Urinary bladder (tissue), 4 donors: ENCODE results near the gene ZNF385D. TPM values are rescaled to one million over a fixed set of nuclear protein-coding genes. Genes with fewer than 3 reads are reported as not detected.

ENCODE experiments used
- DNase-seq: peaks from one replicate; pipeline ENCODE4 v3.0.0-alpha.2; 2015; ENCODE audit errors: extremely low spot score
- H3K27ac ChIP-seq: one replicate; pipeline ENCODE4 v1.5.1; 2013; ENCODE audit warnings: low read depth, mild to moderate bottlenecking, moderate library complexity
- H3K36me3 ChIP-seq: one replicate; pipeline ENCODE4 v1.6.1; 2013; ENCODE audit warnings: mild to moderate bottlenecking, moderate library complexity; ENCODE audit not compliant: insufficient read depth
- H3K4me1 ChIP-seq: one replicate; pipeline ENCODE4 v1.6.1; 2013; ENCODE audit warnings: mild to moderate bottlenecking, moderate library complexity; ENCODE audit not compliant: insufficient read depth
- H3K4me3 ChIP-seq: one replicate; pipeline ENCODE4 v1.5.1; 2013; ENCODE audit warnings: low read depth, low read length
- WGBS: extraction: QIAGEN DNeasy Blood & Tissue Kit; methylation state at CpG from one replicate; pipeline ENCODE4 v1.1.7; 2013; 5-methylcytosine and 5-hydroxymethylcytosine counted together
- polyA plus RNA-seq: library from polyadenylated mRNA; stranded (reverse); fragments of 200-250 nt; gene quantifications from one replicate; pipeline ENCODE4 v1.2.3, GENCODE V29; 2013
- total RNA-seq: library from RNA; depleted of rRNA; stranded (reverse); fragments of >200 nt; gene quantifications from one replicate; pipeline ENCODE4 v1.2.3, GENCODE V29; 2014
- donor health status: healthy with polysubstance abuse.
- donor health status: healthy.

Gene ZNF385D
- total and polyA plus RNA-seq, 2 donors, result 2.4 to 46.2 TPM

GRCh38 chr3:21644268-21644667 lies 106.7 kb downstream of the ZNF385D start:
- H3K27ac ChIP-seq, result no peak overlapping the region
- 86% methylated on average over 2 of the region's 2 CpGs for WGBS

GRCh38 chr3:21643752-21644151 lies 107.3 kb downstream of the ZNF385D start:
- no peaks in the 10 kb centered on the region for H3K4me1 ChIP-seq
- WGBS, result 74% methylated on average over 2 of the region's 2 CpGs
- no peak overlapping the region for H3K4me3 ChIP-seq
- DNase-seq, result no peak
- H3K27ac ChIP-seq, result no peak overlapping the region
- H3K36me3 ChIP-seq, result no peaks in the 10 kb centered on the region

More at GRCh38 chr3:21644268-21644667, 106.7 kb downstream of the ZNF385D start:
- Histone ChIP-seq H3K4me3 (no peak overlapping the region), H3K4me1 (no peaks in the 10 kb centered on the region), H3K36me3 (no peaks in the 10 kb centered on the region)
- no peak for DNase-seq

GRCh38 chr3:21642433-21642832 lies 108.6 kb downstream of the ZNF385D start:
- DNase-seq, result no peak
- 87% methylated on average over 3 of the region's 3 CpGs for WGBS
- H3K4me3 ChIP-seq, result no peak overlapping the region
- no peak overlapping the region for H3K27ac ChIP-seq
- H3K36me3 ChIP-seq, result no peaks in the 10 kb centered on the region
- no peaks in the 10 kb centered on the region for H3K4me1 ChIP-seq

DNA sequence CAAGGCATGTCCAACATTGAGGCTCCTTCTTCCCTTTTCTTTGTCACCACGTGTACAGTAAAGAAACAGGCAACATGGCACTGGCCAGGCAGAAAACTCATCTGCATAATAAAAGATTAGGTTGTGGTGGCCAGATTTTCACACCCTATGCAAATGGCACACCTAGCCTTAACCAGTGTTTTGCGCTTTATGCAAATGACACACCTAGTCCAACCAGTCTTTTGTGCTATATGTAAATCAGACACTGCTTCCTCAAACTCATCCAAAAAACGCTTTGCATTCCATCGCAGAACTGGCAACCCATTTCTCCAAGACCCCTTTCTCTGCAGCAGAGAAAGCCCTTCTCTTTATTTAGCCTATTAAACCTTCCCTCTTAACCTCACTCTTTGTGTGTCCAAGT lies 109.1 kb downstream of the ZNF385D start:
- Histone ChIP-seq H3K4me3 (no peak overlapping the region), H3K36me3 (no peaks in the 10 kb centered on the region), H3K4me1 (no peaks in the 10 kb centered on the region), H3K27ac (no peak overlapping the region)
- no peak for DNase-seq
- WGBS, result 86% methylated on average over 4 of the region's 4 CpGs

DNA sequence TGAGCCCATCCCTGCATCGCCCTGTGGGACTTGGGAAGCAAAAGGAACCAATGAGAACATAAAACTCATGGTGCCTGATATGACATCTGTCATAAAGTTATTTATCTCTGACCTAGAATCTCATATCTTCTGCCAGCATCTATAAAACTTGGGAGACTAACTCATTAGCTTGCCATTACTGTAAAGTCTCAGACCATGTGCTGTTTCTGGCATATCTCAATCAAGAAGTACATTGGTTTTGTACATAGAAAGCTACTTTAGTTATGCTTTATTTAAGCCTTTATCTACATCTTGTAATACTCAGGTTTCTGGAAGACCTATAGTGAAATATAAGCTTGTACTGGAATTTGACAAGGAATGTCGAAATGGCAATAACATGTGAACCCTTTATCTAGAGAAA lies 112.5 kb downstream of the ZNF385D start:
- no peak for DNase-seq
- Histone ChIP-seq H3K4me3 (no peak overlapping the region), H3K36me3 (no peaks in the 10 kb centered on the region), H3K27ac (no peak overlapping the region), H3K4me1 (no peaks in the 10 kb centered on the region)
- WGBS, result 84% methylated on average over 2 of the region's 2 CpGs

DNA sequence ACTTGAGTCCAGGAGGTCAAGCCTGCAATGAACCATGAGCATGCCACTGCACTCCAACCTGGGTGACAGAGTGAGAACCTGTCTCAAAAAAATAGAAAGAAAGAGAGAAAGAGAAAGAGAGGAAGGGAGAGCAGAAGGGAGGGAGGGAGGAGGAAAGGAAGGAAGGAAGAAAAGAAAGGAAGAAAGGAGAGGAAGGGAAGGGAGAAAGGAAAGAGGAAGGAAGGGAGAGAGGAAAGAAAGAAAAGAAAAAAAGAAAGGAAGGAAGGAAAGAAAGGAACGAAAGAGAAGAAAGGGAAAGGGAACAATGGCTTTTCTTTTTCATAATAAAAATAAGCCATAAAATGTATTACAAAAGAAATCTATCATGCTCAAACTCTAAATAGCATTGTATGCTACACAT lies 116.9 kb downstream of the ZNF385D start:
- Histone ChIP-seq H3K27ac (no peak overlapping the region), H3K4me3 (no peak overlapping the region), H3K36me3 (no peaks in the 10 kb centered on the region), H3K4me1 (no peaks in the 10 kb centered on the region)
- no peak for DNase-seq
- 93% methylated on average over 1 of the region's 1 CpG for WGBS

- no peak overlapping the region for H3K4me3 ChIP-seq
- WGBS, result 75% methylated on average over 4 of the region's 4 CpGs
These were observed 126.5 kb downstream of the ZNF385D start for GRCh38 chr3:21624524-21624923.

DNA sequence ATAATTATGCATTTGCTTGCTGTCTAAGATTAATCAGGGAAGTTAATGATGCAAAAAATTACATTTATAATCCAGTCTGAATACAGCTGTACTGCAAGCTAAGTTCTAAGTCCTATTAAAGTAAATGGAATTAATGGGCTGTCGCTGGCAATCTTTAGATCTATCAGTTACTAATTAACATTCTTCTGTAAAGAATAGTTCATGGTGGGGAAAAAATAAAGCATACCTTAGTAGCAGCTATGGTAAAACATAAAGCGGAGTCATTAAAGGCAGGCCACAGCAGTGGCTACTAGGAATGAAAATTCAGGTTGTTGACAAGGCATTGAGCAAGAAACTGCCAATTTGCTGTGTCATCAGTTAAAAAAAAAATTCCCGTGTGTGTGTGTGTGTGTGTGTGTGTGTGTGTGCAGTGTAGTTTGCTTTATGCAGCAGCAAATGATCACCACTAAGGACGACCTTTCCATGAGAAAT lies 129.8 kb downstream of the ZNF385D start:
- no peak for DNase-seq
- no peaks in the 10 kb centered on the region for H3K36me3 ChIP-seq
- H3K27ac ChIP-seq, result no peak overlapping the region
- H3K4me3 ChIP-seq, result no peak overlapping the region
- 70% methylated on average over 4 of the region's 4 CpGs for WGBS
- H3K4me1 ChIP-seq, result no peaks in the 10 kb centered on the region

More at GRCh38 chr3:21624524-21624923, 126.5 kb downstream of the ZNF385D start:
- DNase-seq, result no peak
- H3K27ac ChIP-seq, result no peak overlapping the region
- H3K36me3 ChIP-seq, result no peaks in the 10 kb centered on the region
- no peaks in the 10 kb centered on the region for H3K4me1 ChIP-seq

DNA sequence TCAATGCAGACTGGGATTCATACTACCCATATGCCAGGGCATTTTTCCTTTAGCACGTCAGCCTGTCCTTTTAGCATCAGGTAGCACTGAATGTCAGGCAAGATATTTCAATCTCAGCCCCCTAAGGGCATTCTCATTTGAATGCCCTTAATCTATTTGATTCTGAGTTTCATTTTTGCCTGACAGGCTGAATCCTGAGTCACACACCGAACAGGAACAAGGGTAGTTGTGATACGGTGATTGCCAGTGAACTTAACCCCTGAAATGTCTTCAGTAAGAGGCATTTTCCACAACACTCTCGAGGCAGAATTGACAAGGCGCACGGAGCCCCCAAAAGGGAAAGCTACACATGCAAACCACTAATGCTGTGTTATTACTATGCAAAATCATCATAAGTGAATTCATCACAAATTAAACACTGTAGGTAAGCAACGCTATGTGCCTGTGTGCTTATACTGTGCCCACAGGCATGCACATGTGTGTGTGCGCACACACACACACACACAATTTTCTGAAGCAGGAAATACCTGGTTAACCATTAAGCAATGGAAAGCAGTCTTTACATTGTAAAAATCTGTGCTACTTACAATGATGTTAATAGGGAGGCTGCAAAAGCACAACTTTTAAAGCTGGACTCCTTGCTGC lies 130.4 kb downstream of the ZNF385D start:
- H3K4me1 ChIP-seq, result no peaks in the 10 kb centered on the region
- no peaks in the 10 kb centered on the region for H3K36me3 ChIP-seq
- H3K27ac ChIP-seq, result no peak overlapping the region
- 78% methylated on average over 8 of the region's 8 CpGs for WGBS
- no peak for DNase-seq
- H3K4me3 ChIP-seq, result no peak overlapping the region

DNA sequence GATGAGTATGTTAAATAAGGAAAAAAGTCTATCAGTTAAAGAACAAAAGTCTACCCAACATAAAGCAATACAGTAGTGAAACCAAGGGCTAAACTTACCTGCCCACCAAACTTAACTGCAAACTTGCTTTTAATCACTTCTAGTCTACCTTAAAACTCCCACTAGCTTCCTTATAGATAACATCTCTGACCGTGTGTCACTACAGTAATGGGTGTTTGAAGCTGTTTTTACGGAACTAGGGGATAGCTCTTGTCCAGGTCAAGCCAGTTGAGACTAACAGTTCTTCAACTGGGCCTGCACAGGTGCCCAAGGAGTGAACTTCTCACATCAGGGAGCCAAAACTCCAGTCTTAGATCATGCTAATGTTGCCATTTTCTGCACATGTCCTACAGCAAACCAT lies 132.3 kb downstream of the ZNF385D start:
- no peak overlapping the region for H3K4me3 ChIP-seq
- H3K36me3 ChIP-seq, result no peaks in the 10 kb centered on the region
- DNase-seq, result no peak
- 72% methylated on average over 2 of the region's 2 CpGs for WGBS
- H3K4me1 ChIP-seq, result no peaks in the 10 kb centered on the region
- no peak overlapping the region for H3K27ac ChIP-seq

- DNase-seq, result no peak
- no peak overlapping the region for H3K4me3 ChIP-seq
- H3K27ac ChIP-seq, result no peak overlapping the region
- no peaks in the 10 kb centered on the region for H3K36me3 ChIP-seq
- H3K4me1 ChIP-seq, result no peaks in the 10 kb centered on the region
- WGBS, result 82% methylated on average over 3 of the region's 3 CpGs
These were observed 137.5 kb downstream of the ZNF385D start for GRCh38 chr3:21613372-21614070.

DNA sequence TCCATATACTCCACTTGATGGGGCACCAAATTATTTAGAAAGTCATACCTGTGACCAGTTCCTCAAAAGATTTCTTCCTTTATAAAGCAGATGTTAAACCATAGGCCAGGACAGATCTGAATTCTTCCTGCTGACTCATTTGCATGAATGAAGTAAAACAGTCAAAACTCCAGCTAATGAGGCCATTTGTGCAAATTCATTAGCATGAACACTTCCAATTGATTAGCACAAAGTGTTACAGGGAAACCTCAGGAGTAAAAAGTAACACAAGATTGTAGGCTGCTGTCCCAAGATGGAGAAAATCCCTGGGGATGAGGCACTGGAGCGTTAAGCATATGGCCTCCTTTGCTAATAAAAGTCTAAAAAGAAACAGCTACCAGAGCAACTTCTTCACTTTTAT lies 149.8 kb downstream of the ZNF385D start:
- Histone ChIP-seq H3K27ac (no peak overlapping the region), H3K4me1 (no peaks in the 10 kb centered on the region), H3K36me3 (no peaks in the 10 kb centered on the region), H3K4me3 (no peak overlapping the region)
- 84% methylated on average over 1 of the region's 1 CpG for WGBS
- DNase-seq, result no peak

- H3K36me3 ChIP-seq, result no peaks in the 10 kb centered on the region
- DNase-seq, result no peak
- H3K4me1 ChIP-seq, result no peaks in the 10 kb centered on the region
- WGBS, result 73% methylated on average over 6 of the region's 6 CpGs
- no peak overlapping the region for H3K4me3 ChIP-seq
- no peak overlapping the region for H3K27ac ChIP-seq
These were observed 151.1 kb downstream of the ZNF385D start for GRCh38 chr3:21599890-21600289.

DNA sequence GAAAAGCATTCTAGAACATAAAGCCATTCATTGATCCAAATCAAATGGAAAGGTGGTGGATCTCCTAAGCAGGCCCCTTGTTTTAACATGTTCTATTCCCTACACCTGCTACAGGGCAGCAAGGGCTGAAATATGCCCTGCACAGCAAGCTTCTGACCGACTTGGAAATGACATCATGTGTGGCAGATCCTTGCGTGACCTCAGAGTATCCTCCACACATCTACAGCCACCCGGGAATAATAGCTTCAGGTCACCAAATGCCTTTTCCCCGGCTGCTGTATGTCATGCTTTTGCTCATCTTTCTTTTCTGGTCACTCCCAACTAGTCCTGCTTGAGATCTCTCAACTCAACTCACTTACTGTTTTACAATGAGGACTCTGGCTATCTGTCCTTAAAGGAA lies 158.2 kb downstream of the ZNF385D start:
- Histone ChIP-seq H3K4me3 (no peak overlapping the region), H3K36me3 (no peaks in the 10 kb centered on the region), H3K4me1 (no peaks in the 10 kb centered on the region), H3K27ac (no peak overlapping the region)
- no peak for DNase-seq
- 90% methylated on average over 4 of the region's 4 CpGs for WGBS
